Measurements from ENCODE around the gene OGA.

OGA gene

GRCh38 chr10:101830322-101831168 is 12.3 kb upstream of the OGA start:
- no peak for TF ChIP-seq CTCF (IDR thresholded peaks at IDR 0.05; ENCODE audit: low read length, missing control alignments)
- DNase-seq (ENCODE audit: low read depth) = peak; percentile 89
- H3K4me3 ChIP-seq (replicated peaks; ENCODE audit: low read depth, low read length) = peak overlapping the region; percentile 54

DNA sequence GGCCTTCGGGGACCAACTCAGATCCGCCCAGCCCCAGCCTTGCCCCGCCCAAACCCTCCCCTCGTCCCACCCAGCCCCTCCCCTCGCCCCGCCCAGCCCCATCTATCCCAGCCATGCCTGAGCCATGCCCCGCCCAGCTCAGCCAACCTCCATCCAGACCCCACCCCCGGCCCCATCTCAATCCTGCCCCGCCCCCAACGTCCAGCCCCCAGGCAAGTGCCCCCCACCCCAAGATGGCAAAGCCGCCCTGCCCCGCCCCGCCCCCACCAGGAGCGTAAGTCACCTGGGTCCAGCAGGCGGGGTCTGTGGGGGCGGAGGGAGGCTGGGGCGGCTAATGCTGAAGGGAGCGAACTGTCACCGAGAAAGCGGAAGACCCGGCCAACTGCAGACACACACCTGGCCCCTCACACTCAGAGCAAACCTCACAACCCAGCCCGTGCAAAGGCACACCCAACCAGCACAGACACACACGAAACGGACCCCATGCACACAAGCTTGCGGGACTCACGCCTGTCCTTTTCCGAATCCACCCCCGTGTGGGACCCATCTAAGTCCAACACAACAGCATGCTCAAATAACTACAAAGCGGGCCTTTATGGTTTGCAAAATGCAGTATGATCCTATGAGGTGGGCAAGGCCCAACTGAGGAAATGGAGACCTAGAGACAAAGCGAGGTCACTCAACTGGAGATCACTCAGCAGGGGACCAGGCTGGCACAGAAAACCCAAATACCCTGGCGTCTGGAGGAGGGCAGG is 11.5 kb upstream of the OGA start:
- H3K4me3 ChIP-seq (replicated peaks; ENCODE audit: low read depth, low read length) = peak overlapping the region; percentile 54
- DNase-seq (ENCODE audit: low read depth) = no peak
- no peak for TF ChIP-seq CTCF (IDR thresholded peaks at IDR 0.05; ENCODE audit: low read length, missing control alignments)

GRCh38 chr10:101828766-101829551 is 10.7 kb upstream of the OGA start:
- no peak overlapping the region for H3K4me3 ChIP-seq (replicated peaks; ENCODE audit: low read depth, low read length)
- no peak for TF ChIP-seq CTCF (IDR thresholded peaks at IDR 0.05; ENCODE audit: low read length, missing control alignments)
- DNase-seq (ENCODE audit: low read depth) = no peak

DNA sequence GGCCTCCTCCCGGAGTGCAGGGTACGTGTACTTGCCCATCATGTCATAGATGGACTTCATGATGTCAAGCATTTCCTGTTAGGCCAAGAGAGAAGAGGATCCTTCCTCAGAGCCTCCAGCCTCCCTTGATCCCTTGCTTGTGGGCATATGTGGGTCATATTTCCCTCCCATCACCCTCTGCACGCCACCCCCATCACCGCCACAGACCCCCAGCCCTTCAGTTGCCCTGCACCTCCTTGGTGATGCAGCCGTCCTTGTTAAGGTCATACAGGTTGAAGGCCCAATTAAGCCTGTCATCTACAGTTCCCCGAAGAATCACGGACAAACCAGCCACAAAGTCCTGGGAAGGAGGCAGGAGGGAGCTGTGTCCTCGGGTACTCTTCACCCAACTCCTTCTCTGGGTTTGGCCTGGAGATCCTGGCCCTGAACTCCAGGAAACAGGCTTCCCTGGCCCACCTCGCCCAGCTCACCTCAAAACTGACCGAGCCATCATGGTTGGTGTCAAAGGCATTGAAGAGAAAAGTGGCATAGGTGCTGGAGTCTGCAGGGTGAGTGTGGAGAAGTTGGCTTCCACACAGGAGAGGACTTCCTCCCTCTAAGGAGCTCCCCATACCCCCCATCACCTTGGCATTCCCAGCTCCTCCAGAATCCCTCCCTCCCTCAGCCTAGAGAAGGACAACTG is 9.8 kb upstream of the OGA start:
- no peak for TF ChIP-seq CTCF (IDR thresholded peaks at IDR 0.05; ENCODE audit: low read length, missing control alignments)
- no peak overlapping the region for H3K4me3 ChIP-seq (replicated peaks; ENCODE audit: low read depth, low read length)
- DNase-seq (ENCODE audit: low read depth) = no peak

DNA sequence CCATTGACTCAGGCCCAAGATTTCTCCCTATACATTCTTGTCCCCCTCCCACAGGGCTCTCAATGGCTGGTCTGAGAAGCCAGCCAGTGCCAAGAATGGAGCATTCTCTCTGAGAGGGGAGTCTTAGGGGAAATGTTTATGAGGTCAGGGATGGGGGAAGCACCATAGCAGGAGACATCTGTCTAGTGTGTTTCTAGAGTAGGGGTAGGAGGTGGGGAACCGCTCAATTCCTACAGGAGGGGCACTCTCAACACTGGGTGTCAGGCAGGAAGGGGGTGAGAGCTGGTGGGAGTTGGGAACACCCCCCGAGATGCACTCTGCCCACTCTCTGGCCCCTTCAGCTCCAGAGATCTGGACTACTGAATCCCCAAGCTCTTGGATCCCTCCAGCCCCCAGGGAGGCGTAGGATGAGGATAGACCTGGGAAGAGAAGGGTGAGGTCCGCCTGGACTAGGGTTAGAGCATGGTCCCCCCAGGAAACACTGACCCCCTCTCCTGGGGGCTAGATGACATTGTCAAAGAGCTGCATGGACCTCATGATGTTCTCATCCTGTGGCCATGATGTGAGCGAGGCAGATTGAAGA is 8.7 kb upstream of the OGA start:
- DNase-seq (ENCODE audit: low read depth) = no peak
- TF ChIP-seq CTCF (IDR thresholded peaks at IDR 0.05; ENCODE audit: low read length, missing control alignments) = no peak

GRCh38 chr10:101824736-101825135 is 6.5 kb upstream of the OGA start:
- no peak overlapping the region for H3K4me3 ChIP-seq (replicated peaks; ENCODE audit: low read depth, low read length)
- TF ChIP-seq CTCF (IDR thresholded peaks at IDR 0.05; ENCODE audit: low read length, missing control alignments) = no peak
- DNase-seq (ENCODE audit: low read depth) = no peak

More for the DNA sequence above, 8.7 kb upstream of the OGA start:
- H3K4me3 ChIP-seq (replicated peaks; ENCODE audit: low read depth, low read length) = no peak overlapping the region
